GM21367 (cell line): ENCODE data around the gene DIPK1B.

Experiments used
- ATAC-seq: cut with Tn5 transposase; IDR thresholded peaks from one replicate; pipeline ENCODE4 v1.9.1; 2021; ENCODE audit not compliant: unreplicated experiment

The DIPK1B gene

DNA sequence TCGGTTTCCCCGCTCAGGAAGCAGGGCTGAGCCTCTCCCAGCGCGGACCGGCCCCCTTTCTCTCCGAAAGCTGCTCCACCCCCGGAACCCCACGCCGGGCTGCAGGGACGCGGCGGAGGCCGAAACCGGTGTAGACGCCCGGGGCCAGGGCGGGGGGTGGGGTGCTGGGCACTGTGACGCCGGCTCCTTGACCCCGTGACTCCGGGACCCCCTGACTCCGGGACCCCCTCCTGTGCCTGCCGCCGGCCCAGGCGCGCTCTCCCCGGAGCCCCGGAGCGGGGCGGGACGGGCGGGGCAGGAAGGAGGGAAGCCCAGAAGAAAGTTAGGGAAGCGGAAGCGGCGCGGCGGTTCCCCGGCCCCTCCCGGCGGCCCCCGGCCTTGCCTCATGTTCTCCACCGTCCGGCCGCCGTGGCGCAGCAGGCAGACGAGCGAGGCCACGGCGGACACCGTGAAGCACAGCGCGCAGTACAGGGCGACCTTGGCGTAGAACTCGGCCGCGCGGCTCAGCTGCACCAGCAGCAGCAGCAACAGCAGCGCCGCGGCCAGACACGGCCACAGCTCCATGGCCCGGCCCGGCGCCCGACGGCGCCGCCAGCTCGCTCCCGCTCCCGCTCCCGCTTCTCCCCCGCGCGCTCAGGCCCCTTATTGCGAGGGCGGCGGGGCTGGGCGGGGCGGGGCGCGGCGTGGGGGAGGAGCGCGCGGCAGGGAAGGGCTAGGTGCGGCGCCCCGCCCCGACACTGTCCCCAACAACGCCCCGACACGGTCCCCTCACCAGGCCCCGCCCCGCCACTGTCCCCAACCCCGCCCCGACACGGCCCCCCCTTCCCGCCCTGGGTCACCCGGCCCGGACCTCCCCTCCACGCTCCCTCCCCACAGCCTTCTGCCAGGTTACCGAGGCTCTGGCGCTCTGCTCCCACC, 25.3 kb upstream of the DIPK1B start, which contains the start of gene AGPAT2:
AGPAT2 (minus strand) TSS at position 664 of the 918 bp plus-strand sequence; CDS start at position 564, 100 bp downstream.
- no peak for ATAC-seq

DNA sequence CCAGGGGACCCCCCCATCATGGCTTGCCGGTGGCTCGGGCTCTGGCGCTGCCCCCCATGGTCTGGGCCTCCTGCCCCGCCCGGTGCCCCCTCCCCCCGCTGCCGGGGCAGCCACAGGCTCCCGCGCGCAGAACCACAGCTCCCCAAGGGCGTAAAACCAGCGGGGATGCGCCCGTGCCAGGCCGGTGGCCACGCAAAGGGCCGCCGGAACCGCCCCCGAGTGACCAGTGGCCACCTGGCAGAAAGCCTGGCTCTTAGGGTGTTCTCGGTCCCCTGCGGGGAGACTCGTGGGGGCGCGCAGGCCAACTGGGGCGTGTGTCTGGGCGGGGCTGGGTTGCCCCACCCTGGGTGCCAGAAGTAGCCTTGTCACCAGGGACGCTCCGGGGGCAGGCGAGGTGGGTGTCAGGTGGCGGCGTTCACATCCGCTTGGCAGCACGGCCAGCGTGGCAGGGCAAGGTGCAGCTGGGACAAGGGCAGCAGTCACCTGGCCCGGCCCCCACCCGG, 24.6 kb upstream of the DIPK1B start:
- no peak for ATAC-seq

DNA sequence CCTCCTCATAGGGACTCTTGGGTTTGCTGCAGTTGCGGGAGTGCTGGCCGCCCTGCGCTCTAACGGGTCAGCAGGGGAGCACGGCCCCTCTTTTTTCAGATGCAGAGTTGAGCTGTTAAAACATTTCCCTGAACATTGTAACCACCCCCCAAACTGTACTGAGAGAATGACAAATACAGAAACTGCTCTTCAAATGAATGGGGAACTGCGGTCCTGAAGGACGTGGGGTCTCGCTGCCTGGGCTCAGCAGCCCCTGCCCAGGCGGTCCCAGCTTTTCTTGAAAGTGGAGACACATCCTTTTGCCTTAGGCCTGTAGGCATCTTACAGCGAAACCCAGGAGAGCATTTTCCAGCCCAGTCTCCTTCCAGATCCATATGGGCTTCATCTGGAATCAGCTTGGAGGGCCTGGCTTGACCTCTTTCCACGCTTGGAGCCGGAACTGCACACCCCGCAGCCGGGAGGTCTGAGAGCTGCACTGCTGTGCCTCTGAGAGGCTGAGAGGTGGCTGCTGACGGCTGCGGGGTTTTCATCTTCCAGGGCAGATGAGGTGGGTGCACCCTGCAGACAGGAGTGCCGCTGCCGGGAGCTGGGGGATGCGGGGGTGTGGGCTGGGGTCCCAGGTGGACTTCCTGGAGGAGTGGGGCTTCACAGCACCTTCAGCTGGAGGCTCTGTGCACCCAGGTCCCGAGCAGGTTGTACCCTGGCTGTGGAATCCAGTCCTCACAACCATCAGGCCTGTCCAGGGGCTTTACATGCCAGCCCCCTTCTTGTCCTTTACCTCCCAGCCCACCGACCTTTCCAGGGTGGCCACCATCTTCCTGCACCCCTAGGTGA, 23.9 kb upstream of the DIPK1B start:
- no peak for ATAC-seq

DNA sequence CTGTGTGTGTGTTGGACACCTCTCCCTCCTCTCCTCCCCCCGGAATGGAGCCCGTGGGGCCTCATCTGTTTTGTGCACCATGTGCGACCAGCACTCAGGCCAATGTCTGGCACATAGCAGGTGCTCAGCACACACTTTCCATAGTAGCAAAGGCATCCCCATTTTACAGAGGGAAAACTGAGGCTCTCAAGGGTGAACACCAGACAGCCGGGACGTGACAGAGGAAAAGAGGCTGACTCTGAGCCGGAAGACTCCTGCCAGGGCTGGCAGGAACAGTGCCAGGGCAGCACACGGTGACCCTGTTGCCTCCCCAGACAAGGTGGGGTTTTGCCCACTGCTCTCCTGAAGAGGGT, 23.3 kb upstream of the DIPK1B start:
- no peak for ATAC-seq

DNA sequence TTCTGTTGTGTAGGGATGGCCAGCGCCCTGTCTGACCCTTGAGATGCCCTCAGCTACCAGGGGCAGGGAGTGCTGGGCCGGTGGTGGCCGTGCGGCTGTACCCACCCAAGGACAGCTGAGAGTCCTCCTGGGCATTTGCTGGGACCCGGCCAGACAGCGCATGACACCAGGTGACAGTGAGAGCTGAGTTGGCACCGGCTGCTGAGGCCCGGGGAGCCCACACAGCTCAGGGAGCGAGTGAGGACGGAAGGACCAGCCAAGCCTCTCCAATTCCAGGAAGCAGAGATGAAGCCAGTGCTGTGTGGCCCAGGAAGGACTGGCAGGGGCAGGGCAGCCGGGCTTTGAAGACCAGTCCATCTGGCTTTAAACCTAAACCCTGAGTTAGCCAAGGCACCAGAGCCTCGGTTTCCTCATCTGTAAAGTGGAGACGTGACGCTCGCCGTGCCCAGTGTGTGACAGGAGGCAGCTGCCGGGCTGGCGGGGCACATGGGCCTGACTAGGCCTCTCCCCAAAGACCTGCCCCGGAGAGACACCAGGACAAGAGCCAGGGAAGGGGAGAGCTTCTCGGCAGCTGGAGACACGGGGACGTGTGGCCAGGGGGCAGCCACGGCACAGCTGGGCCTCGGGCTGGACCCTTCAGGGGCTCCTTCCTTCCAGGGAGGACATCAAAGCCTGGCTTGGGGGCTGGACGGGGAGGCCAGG, 22.1 kb upstream of the DIPK1B start:
- no peak for ATAC-seq

DNA sequence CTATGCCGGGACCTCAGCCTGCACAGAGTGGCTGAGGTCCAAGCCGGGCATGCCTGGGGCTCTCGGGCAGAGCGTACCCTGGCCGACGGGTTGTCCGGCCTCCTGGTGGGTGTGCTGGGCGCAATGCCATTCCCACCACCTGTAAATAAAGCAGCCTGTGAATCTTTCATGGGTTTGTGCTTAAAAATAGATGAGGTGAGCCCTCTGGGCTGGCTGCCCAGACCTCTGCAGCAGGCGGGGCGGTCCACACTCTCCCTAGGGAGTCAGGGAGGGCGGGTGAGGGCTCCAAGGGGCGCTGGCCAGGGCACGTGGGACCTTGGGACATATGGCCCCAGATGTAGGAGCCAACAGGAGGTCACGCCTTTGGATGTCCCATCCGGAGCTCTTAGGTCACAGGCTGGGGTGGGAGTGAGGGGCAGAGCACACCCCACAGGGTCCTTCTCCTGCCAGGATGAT, 21.5 kb upstream of the DIPK1B start:
- ATAC-seq, result no peak

DNA sequence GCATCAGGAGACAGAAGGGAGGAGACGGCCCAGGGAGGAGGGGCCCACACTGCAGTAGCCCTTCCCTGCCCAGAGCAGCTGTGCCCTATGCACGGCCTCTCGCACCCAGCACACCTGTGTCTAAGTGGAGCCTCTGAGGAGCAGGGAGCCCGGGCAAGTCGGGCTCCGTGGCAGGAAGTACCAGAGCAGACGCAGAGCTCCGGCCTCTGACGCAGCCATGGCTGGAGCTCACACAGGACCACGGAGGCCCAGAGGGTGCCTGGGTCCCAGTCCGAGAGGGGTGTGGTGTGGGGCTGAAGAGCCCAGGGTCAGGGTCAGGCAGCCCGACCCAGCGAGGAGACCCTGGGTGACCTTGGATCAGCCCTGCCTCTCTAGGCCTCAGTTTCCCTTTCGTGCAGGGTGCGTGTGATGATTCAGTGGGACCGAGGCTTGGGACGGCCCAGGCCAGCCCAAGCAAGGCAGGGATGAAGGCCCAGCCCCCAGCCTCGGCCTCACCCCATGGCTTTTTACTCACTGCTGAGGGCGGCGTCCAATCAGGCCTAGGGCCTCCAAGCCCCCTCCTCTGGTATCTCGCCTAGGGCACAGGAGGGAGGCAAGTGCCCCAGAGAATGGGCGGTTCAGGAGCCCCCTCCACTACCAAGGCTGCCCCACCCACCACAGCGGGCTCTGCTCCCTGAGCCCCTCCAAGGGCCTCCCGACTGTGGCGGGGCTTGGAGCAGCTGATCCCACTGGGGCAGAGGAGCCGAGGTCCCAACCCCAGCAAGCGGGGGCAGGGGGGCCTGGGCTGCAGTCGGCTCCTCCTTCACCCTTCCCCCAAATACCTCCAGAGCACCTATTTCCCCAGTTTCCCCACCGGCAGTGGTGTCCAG, 20.8 kb upstream of the DIPK1B start:
- ATAC-seq, result no peak

DNA sequence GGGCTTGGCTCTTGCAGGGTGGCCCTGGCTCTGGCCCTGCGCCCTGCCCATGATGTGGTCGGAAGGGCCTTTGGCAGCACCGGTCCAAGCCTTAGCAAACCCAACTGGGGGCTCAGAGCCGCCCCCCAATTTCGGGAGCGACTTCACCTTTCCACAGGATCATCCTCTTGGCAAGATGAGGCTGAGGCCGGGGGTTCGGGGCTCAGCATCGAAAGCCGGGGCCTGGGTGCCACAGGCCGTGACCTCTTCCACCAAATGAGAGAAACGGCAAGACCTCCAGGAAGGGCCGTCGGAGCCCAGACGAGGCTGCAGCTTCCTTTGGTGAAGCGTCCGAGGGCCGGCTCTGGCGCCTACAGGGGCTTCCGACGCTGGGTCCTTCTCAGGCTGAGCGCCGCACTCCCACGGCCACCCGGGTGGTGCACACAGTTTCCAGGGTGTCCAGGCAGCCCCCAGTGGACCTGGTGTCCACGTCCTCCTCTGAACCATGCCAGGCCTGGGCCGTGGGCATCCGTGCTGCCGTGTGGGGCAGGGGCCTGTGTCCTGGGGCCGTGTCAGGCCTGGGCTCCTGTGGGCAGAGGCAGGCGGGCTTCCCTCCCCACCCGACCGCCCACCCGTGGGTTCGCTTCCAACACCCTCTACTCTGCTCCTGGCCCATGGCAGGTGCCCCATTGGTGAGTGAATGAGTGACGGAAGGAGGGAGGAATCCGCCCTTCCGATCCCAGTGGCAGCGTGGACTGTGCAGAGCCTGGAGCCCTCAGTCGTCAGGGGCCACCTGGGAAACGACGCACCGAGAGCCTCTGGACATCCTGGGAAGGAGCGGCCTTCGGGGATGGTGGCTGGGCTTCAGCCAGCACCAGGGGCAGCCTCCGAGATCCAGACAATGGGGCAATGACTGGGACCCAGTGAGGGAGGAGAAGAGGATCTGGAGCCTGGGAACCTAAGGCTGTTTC, 19.9 kb upstream of the DIPK1B start:
- ATAC-seq, result no peak

DNA sequence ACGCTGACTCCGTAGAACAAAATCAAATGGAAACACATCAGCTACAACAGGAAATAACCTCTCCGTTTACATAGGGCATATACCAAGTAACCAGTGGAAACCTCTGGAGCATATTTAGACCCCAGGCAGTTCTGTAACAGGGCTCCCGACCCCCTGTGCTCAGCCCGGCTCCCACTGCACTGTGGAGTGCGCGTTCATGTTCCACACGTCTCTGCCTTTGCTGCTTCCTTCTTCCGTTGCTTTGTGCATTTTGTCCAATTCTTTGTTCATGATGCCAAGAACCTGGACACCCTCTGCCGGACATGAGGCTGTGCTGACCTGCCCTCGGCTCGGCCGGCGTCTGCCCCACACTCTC, 19.3 kb upstream of the DIPK1B start:
- no peak for ATAC-seq

DNA sequence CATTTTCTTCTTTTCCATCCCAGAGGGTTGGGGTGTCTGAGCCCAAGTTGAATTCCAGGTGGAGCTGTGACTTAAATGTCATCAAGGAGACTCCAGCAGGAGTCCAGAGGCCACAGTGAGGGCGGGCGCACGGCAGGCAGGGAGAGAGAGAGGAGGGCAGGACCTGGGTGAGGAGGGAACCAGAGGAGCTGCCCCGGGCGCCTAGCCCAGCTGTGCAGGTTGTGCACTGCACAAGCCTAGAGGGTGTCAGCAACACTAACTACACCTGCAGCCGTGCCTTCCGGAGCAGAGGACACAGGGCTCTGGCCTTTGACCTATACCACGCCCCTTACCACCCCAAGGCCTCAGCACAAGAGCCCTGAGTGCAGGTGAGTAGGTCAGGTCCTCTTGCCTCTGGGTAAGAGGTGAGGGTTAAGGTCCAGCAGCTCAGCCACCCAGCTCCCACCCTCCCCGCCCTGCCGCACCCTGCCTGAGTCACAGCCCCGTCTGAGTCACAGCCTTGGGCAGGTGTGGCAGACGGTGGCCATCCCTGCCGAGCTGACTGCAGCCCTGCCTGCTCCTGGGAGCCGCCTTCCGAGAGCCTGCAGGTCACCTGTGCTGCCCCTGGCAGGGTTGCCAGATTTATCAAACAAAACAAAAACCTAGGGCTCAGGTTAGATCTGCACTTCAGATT, 18.7 kb upstream of the DIPK1B start:
- no peak for ATAC-seq

DNA sequence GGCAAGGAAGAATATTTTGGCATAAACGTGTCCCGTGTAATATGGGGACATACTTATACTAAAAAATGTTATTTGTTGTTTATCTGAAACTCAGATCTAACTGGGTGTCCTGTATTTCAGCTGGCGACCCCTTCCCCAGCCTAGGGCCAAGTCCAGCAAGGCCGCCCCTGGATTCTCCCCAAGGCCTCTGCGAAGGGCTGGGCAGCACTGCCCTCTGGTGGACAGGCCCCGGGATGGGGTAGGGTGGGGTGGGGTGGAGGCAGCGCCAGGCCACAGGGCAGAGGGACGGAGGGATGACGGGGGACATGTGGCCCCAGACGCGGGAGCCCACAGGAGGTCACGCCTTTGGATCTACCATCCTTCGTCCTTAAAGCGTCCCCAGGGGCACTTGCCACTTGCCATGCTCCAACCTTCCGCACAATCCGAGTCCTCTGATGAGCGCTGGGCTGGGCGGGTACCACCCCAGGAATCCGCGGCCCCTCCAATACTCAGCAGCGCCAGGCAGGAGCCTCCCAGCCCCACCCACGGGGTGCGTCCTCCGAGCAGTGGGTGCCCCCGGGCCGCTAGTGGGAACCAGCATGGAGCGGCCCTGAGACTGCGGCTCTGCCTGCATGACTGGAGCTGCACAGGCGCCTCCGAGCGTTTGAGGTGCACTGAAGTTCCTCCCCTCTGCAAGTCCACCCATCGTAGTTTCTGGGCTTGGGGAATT, 18.1 kb upstream of the DIPK1B start:
- no peak for ATAC-seq

DNA sequence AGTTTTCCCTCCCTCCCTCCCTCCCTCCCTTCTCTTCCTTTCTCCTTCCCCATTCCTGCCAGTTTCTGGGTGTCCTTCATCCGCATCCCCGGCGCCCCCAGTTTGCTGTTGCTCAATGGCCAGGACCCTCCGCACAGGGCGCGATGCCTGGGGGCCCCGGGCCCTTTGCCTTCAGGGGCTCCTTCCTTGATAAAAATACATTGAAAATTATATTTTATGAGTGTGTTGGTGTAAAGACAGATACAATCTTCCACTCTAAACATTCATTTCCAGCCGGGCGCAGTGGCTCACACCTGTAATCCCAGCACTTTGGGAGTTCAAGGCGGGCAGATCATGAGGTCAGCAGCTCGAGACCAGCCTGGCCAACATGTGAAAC, 17.5 kb upstream of the DIPK1B start:
- no peak for ATAC-seq

DNA sequence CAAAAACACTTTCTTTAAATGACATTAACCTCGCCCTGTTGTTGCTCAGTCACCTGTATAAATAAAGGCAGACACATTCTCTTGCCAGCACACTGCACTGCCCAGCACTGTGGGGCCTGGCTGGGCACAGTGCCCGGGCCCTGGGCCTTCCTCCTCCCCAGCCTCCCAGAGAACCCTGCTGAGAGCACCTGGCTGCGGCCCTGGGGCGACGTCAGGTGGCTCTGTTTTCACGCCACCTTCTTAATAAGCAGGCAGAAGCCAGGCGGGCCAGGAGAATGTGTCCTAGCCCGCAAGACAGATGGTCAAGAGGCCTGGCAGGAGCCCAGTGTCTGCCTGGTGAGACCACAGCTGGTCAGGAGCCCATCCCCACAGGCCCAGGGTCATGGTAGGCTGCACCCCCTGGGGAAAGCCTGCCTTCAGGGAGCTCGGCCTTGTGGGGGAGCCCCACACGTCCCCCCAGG, 16.9 kb upstream of the DIPK1B start:
- ATAC-seq, result no peak

DNA sequence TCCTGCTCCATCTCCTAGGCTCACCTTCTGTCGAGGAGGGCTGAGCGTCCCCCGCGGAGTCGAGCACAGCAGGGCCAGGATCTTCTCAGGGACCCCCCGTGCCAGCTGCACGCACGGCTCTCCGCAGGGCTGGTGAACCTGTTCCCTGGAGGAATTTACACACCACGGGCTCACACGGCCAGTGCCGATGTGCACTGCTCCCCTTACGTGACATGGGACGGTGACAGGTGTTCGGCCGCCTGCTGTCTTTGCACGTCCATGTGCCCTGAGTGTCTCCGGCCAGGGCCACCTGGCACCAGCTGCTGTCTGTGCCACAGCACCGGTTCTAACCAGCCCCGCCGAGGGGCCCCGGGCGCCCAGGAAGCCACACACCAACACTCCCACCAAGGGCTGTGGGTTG, 16.4 kb upstream of the DIPK1B start:
- no peak for ATAC-seq

DNA sequence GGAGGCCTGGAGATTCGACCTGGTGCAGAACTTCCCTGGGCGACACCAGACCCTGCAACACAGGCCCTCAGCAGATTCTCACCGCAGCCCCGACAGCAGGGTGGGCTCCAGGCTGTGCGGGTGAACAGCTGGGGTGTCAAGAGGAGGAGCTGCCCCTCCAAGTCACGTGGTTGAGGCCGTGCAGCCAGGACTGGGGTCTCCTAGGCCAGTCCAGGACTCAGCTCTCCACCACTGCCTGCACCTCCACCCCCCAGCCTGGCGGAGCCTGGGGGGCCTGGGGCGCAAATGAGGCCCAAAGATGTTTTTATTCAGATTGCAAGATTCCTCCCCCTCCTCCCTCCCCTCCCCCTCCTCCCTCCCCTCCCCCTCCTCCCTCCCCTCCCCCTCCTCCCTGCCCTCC, 15.9 kb upstream of the DIPK1B start:
- ATAC-seq, result no peak

DNA sequence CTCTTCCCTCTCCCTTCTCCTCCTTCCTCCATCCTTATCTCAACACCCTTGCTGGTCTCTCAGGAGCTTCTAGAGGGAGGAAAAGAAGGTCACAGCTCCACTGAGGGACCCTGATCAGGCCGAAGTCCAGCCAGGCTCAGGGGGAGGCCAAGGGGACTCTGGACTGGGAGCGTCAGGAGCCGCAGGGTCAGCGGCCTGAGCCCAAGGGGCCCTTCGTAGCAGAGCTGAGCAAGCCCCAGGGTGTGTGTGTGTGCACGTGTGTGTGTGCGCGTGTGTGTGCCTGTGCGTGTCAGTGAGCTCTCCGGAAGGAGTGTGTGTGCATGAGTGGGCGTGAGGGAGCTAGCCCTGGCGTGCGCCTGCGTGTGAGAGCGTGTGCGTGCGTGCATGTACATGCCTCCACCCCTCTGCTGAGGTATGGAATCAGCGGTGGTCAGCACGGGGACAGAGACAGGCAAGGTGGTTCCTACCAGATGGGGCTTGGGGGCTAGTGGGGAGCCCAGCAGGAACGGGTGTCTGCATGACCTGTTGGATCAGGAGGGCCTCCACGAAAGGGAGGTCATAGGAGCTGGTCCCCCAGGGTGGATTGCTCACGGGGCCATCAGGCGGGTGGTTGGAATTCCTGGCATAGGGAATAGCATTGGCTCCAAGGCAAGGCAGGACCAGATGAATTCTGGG, 15.1 kb upstream of the DIPK1B start:
- ATAC-seq, result no peak

DNA sequence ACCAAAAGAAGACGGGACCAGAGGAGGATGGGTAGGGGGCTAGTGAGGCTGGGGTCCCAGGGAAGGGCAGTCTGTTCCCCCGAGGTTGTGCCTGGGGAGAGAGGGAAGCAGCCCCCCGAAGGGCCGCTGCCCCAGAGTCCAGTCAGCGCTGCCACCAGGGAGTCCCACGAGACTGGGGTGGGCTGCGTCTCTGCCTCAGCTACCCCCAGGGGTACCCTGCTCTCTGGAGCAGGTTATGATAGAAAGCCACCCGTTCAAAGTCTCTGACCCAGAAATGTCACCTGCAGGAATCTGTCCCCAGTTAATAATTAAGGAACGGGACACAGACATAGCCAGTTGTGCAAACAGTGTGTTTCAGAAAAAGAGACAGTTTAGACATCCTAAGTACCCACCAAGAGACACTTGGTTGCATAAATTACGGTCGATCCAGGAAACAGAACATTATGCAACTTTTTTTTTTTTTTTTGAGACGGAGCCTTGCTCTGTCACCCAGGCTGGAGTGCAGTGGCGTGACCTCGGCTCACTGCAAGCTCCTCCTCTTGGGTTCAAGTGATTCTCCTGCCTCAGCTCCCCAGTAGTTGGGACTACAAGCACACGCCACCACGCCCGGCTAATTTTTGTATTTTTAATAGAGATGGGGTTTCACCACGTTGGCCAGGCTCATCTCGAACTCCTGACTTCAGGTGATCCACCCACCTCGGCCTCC, 14.4 kb upstream of the DIPK1B start:
- no peak for ATAC-seq
